Fibroblast of skin of left biceps (primary cell): Measurements from ENCODE around the gene LEPROT.
A peak's percentile ranks its signal among the peaks of the same experiment; 100 is the strongest.

Source experiments
- DNase-seq, 2 experiments: peaks; one replicate each; pipeline ENCODE4 v3.0.0-alpha.2; 2013; ENCODE audit warnings: low read depth in 2 of 2

LEPROT gene

GRCh38 chr1:65412256-65412983 lies 8.0 kb upstream of the LEPROT start:
- DNase-seq = no peak

DNA sequence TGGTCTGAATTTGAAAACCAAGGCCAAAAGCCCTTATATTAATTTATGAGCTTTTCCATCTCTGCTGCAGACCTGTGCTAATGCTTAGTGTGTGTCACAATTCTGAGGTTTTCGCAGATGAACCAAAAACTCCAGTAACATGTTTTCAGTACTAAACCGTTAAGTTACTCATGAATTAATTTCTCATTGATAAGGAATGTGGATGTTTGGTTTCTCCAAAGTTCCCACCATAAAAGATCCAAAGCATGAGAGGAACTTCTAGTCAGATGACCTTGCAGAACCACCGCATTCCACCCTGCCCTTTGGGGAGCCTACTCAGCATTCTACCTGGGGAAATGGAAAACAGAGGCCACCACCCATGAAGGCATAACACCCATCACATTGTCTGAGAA lies 7.5 kb upstream of the LEPROT start:
- DNase-seq = peak; percentile 55 to 57

- no peak for DNase-seq
These were observed 5.9 kb upstream of the LEPROT start for GRCh38 chr1:65414538-65414937.

DNA sequence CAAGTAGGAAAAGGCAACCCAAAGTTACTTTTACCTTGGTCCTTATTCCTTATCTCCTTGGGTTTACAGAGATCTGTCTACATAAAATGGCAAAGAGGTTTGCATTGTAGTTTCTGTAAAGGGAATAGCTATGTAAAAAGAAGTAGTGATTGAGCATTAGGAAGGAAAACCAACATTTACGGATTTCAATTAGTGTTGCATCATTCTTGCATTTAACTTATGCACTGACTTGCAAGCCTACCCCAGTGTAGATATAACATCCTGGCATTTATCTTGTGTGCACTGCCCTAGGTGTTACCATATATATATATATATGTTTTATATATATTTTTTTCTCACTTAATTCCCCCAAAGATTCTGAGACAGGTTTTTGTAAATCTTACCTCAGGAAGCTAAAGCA lies 3.7 kb upstream of the LEPROT start:
- no peak for DNase-seq

DNA sequence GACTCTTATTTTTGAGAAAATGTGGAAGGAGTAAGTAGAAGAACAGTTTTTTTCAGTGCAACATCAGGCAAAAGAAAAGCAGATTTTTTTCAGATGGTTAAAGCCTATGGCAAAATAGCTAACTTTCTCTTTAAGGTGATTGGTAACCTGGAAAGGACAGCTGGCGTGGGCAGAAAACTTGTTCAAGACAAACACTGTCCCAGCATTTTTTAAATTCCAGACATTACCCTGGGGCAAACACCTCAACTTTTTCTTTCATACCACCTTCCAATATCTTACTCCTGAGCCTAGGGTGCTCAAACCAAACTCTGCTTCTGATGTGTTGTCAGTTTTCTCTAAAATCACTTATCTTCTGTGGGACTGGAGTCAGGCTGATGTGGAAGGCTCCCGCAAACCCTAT lies 2.7 kb upstream of the LEPROT start:
- no peak for DNase-seq

GRCh38 chr1:65418522-65419185 lies 1.8 kb upstream of the LEPROT start:
- DNase-seq = no peak

DNA sequence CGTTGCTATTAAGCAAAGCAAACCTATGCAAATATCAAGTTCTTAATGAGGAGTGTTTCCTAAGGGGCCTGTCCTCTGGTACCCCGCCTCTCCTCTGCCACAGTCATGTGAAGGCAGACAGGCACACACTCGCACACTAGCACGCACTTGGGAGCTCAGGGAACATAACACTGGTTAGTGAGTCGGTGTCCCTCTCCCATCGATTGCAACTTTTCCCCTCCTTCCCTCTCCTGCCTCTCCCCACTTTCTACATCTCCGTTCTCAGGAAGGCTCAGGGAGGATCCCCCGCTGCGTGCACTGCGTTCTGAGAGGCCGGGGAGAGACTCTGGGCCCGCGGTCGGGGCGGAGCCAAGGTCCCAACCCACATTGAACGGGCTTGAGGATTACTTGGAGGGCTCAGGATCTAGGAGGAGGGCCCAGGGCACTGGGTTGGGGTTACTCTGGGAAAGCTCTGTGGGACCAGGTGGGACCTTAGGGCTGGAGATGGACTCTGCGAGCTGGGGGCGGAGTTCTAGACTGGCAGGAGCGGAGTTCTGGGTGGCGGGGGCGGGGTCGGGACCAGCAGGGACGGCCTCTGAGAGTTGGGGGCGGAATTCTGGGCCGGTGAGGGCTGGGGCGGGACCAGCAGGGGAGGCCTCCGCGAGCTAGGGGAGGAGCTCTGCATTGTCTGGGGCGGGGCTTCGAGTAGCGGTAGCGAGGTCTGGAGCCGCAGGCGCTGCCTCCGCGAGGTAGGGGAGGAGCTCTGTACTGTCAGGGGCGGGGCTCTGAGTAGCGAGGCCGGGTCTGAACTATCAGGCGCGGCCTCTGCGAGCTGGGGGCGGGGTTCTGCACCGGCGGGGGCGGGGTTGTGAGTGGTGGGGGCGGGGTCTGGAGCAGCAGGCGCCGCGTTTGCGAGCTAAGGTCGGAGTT lies 533 bp upstream of the LEPROT start:
- peak; percentile 96 for DNase-seq

- no peak for DNase-seq
These were observed 1.0 kb downstream of the LEPROT start for GRCh38 chr1:65421351-65422025.

DNA sequence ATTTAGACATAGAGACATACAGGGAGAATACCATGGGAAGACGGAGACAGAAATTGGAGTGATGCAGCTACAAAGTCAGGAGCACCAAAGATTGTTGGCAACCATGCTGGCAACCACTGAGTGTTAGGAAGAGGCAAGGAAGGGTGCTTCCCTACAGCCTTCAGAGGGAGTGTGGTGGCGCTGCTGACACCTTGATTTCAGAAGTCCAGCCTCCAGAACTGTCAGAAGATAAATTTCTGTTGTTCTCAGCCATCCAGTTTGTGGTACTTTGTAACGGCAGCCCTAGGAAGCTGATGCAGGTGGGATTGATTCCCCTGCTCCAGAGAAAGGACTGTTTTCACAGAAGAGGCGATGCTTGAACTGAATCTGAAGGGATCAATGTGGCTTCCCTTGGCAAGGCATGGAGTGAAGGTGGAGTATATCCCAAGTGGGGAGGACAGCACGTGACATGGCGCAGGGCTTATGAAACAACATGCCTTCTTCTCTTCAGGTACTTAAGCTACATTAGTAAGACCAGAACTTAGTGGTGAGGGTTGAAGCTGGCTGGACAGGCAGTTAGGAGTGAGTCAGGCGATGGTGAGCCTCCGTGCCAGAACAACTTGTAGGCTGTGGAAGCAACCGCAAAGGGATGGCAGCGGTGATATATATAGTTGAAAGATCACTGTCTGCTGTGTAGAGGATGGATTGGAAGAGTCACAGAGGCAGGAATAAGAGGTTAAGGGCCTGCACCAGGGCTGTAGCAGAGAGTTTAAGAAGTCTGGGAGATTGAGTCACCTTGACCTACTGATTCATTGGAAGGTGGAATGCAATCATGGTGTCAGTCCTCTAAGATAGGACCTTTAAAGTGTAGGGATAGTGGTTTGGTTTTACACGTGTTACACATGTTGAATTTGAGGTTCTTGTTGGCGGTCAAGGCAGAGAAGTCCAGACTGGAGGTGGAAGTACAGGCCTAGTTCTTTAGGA lies 2.1 kb downstream of the LEPROT start:
- DNase-seq = no peak

- DNase-seq = peak; percentile 56 to 60
These were observed 3.6 kb downstream of the LEPROT start for GRCh38 chr1:65423884-65424572.

GRCh38 chr1:65424573-65424889 lies 4.1 kb downstream of the LEPROT start:
- DNase-seq = no peak

GRCh38 chr1:65425006-65425405 lies 4.5 kb downstream of the LEPROT start:
- DNase-seq = no peak

DNA sequence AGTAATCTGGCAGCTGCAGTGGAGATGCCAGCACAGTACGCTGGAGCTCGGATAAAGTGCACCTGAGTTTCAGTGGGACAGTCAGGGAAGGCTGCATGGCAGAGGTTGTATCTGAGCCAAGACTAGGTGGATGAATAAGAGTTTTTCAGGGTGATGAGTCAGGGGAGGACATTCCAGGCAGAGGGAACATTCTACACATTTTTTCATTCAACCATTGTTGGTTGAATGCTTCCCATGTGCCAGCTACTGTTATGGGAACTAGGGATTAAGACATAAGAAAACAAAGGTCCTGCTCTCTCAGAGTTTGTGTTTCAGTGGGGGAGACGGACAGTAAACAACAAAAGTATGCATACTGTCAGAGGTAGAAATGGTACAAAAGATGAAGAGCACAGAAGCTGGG lies 5.2 kb downstream of the LEPROT start:
- no peak for DNase-seq

DNA sequence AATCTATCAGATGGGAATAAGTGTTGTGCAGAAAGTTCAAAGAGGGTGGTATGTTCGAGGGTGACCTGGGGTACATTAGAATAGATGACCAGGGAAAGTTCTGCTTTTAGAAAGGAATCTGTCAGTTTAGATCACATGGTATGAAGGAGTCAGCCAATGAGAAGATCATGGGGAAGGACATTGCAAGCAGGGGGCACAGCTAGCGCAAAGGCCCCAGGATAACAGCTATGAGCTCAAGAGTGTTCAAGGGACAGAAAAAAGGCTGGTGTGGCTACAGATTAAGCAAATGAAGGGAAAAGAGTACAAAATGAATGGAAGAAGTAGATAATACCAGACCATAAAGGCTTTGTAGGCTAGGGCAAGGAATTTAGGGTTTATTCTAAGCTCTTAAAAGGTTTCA lies 8.6 kb downstream of the LEPROT start:
- DNase-seq = no peak

DNA sequence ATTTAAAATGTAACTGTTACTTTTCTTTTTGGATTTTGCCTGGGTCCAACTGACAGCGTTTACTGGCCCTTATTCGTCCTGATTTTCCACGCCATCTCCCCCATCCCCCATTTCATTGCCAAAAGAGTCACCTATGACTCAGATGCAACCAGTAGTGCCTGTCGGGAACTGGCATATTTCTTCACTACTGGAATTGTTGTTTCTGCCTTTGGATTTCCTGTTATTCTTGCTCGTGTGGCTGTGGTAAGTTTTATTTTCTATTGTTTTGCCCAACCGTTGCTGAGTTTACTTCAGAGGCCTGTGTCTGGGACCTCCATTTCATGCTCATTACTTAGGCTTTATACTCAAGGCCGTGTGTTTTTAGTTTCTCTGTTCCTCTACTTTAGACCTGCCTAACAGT lies 9.3 kb downstream of the LEPROT start:
- no peak for DNase-seq

- no peak for DNase-seq
These were observed 10.7 kb downstream of the LEPROT start for GRCh38 chr1:65431111-65431705.

DNA sequence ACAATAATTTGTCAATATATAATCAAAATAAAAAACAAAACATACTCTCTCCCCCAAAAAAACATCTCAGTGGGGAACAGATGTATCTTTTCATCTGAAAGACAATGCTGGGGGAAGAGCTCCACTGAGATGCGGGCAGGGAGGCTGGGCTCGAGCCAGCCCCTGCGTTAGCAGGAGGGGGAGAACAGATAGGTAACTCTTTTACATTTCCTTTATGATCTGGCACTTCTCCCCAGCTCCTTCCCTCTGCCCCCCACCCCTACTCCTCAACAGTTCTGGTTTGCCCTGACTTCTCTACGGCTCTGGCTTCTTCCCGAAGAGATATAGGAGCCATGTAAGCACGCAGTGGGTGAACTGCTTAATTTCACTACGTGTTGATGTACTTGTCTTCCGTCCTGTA lies 12.4 kb downstream of the LEPROT start:
- DNase-seq = no peak

- no peak for DNase-seq
These were observed 13.8 kb downstream of the LEPROT start for GRCh38 chr1:65434255-65434654.

DNA sequence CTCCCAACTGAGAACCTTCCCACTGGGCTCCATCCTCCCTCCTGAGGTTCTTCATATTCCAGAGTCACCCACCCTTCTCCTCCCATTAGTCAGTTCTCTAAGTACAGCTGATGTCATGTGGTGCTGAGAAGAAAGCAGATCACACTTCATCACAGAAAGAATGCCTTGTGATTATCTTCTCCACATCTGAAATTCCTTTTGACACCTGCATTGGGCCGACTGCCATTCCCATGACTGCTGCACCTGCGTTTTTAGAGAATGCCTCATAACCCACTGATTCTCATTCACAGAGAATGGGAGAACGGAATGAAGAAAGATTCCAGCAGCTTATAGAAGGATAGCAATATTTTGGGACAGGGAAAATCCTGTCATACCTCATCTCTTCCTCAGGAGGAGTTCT lies 14.3 kb downstream of the LEPROT start:
- DNase-seq = no peak

- peak in 1 of 2 experiments; percentile 59 for DNase-seq
These were observed 15.5 kb downstream of the LEPROT start for GRCh38 chr1:65435987-65436386.
